Activated CD4-positive, alpha-beta T cell treated with anti-CD3 and anti-CD28 coated beads, Interleukin-2, Interleukin-6, amounts not matched to agents 100 ng/mL and 50 ng/mL, durations not matched to agents 16 hours and 8 hours (primary cell): ENCODE measurements around the gene MAMLD1.
"Not testable (repeated sequence)": the region's sequence is repeated elsewhere in the genome, so short reads cannot be mapped to it uniquely, and the experiment has no call there.

Source experiments
- DNase-seq: peaks from one replicate; pipeline ENCODE4 v3.0.0-alpha.2; 2020

MAMLD1 gene

GRCh38 chrX:150362599-150363481 lies at the start of gene MAMLD1:
MAMLD1 (plus strand) TSS chrX:150363317; CDS start chrX:150445517, 82,200 bp downstream.
- DNase-seq, result peak; percentile 61

- no peak for DNase-seq
These were observed 49.6 kb upstream of the MAMLD1 start for GRCh38 chrX:150313514-150313913.

- DNase-seq, result no peak
These were observed 48.9 kb upstream of the MAMLD1 start for GRCh38 chrX:150314186-150314585.

GRCh38 chrX:150316564-150316963 lies 46.6 kb upstream of the MAMLD1 start:
- no peak for DNase-seq

GRCh38 chrX:150323020-150323419 lies 40.1 kb upstream of the MAMLD1 start:
- no peak for DNase-seq

- no peak for DNase-seq
These were observed 38.9 kb upstream of the MAMLD1 start for GRCh38 chrX:150324035-150324728.

GRCh38 chrX:150324919-150325318 lies 38.2 kb upstream of the MAMLD1 start:
- DNase-seq, result no peak

GRCh38 chrX:150326541-150327247 lies 36.4 kb upstream of the MAMLD1 start:
- DNase-seq, result no peak

GRCh38 chrX:150329282-150329681 lies 33.8 kb upstream of the MAMLD1 start:
- no peak for DNase-seq

- no peak for DNase-seq
These were observed 33.2 kb upstream of the MAMLD1 start for GRCh38 chrX:150329868-150330267.

- no peak for DNase-seq
These were observed 31.1 kb upstream of the MAMLD1 start for GRCh38 chrX:150332023-150332422.

- DNase-seq, result no peak
These were observed 29.0 kb upstream of the MAMLD1 start for GRCh38 chrX:150334100-150334499.

- no peak for DNase-seq
These were observed 28.1 kb upstream of the MAMLD1 start for GRCh38 chrX:150334981-150335380.

GRCh38 chrX:150337026-150337425 lies 26.1 kb upstream of the MAMLD1 start:
- no peak for DNase-seq

- DNase-seq, result no peak
These were observed 25.6 kb upstream of the MAMLD1 start for GRCh38 chrX:150337536-150337935.

GRCh38 chrX:150338615-150339014 lies 24.5 kb upstream of the MAMLD1 start:
- DNase-seq, result no peak

- DNase-seq, result no peak
These were observed 23.4 kb upstream of the MAMLD1 start for GRCh38 chrX:150339736-150340135.

- not testable (repeated sequence) for DNase-seq
These were observed 22.8 kb upstream of the MAMLD1 start for GRCh38 chrX:150340326-150340725.

- DNase-seq, result no peak
These were observed 15.6 kb upstream of the MAMLD1 start for GRCh38 chrX:150347471-150347870.

GRCh38 chrX:150348365-150348764 lies 14.8 kb upstream of the MAMLD1 start:
- no peak for DNase-seq

GRCh38 chrX:150352114-150352513 lies 11.0 kb upstream of the MAMLD1 start:
- no peak for DNase-seq

- no peak for DNase-seq
These were observed 10.5 kb upstream of the MAMLD1 start for GRCh38 chrX:150352581-150352980.

GRCh38 chrX:150355913-150356312 lies 7.2 kb upstream of the MAMLD1 start:
- DNase-seq, result no peak

- DNase-seq, result no peak
These were observed 5.3 kb upstream of the MAMLD1 start for GRCh38 chrX:150357790-150358189.
